Nucleus accumbens (tissue), 56 donors: Measurements from ENCODE around the gene ANKH.
"Not testable (repeated sequence)": the region's sequence is repeated elsewhere in the genome, so short reads cannot be mapped to it uniquely, and the experiment has no call there.

Experiments
- DNase-seq, 56 donors: peaks; one replicate each; lab custom pipeline; 2025; lab: John Stamatoyannopoulos, UW

Gene ANKH

GRCh38 chr5:14871214-14872069 is at the start of gene ANKH:
ANKH (minus strand) TSS chr5:14871778; CDS start chr5:14871447, 331 bp downstream.
- DNase-seq, result peak in 54 of 56 donors; percentile 12 to 89 (median 68)

- DNase-seq, result no peak
Observed at GRCh38 chr5:14920121-14920520, 48.5 kb upstream of the ANKH start.

- DNase-seq, result not testable (repeated sequence)
Observed at GRCh38 chr5:14919106-14919505, 47.5 kb upstream of the ANKH start.

- no peak for DNase-seq
Observed at GRCh38 chr5:14917719-14918118, 46.1 kb upstream of the ANKH start.

GRCh38 chr5:14915291-14915952 is 43.8 kb upstream of the ANKH start:
- no peak for DNase-seq

GRCh38 chr5:14914623-14915260 is 43.2 kb upstream of the ANKH start:
- no peak for DNase-seq

GRCh38 chr5:14914193-14914592 is 42.6 kb upstream of the ANKH start:
- DNase-seq, result no peak

GRCh38 chr5:14913096-14913495 is 41.5 kb upstream of the ANKH start:
- DNase-seq, result no peak

- DNase-seq, result no peak
Observed at GRCh38 chr5:14912206-14912605, 40.6 kb upstream of the ANKH start.

- no peak for DNase-seq
Observed at GRCh38 chr5:14909369-14909768, 37.8 kb upstream of the ANKH start.

GRCh38 chr5:14908172-14908571 is 36.6 kb upstream of the ANKH start:
- DNase-seq, result no peak

- DNase-seq, result no peak
Observed at GRCh38 chr5:14906628-14907027, 35.0 kb upstream of the ANKH start.

- no peak for DNase-seq
Observed at GRCh38 chr5:14902826-14903560, 31.4 kb upstream of the ANKH start.

GRCh38 chr5:14901462-14902051 is 30.0 kb upstream of the ANKH start:
- no peak for DNase-seq

GRCh38 chr5:14900693-14901461 is 29.3 kb upstream of the ANKH start:
- no peak for DNase-seq

GRCh38 chr5:14896131-14896530 is 24.6 kb upstream of the ANKH start:
- DNase-seq, result no peak

- DNase-seq, result no peak
Observed at GRCh38 chr5:14895301-14895700, 23.7 kb upstream of the ANKH start.

GRCh38 chr5:14894748-14895147 is 23.2 kb upstream of the ANKH start:
- DNase-seq, result no peak

GRCh38 chr5:14893381-14893780 is 21.8 kb upstream of the ANKH start:
- DNase-seq, result no peak

- DNase-seq, result no peak
Observed at GRCh38 chr5:14890846-14891245, 19.3 kb upstream of the ANKH start.
